ENCODE measurements around the gene ME3.
"Not testable (repeated sequence)": the region's sequence is repeated elsewhere in the genome, so short reads cannot be mapped to it uniquely, and the experiment has no call there.

The ME3 gene

DNA sequence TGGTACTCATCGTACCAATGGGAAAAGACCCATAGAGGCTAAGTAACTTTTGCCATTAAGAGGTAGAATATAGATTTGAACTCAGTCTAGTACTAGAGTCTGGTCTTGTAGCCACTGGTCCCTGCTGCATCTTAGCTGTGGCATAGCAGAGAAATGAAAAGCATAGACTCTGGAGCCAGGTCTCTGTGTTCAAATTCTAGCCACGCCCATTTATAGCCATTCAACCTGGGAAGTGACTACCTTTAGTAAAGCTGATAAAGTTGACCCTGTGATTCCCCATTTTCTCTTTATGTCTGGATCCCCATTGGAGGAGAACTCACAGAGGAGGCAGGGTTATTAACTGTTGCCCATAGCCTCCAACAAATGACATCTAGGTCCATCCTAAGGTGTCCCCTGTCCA lies 113.6 kb downstream of the ME3 start:
- DNase-seq (ENCODE audit: low read depth in 2 of 2), result no peak

DNA sequence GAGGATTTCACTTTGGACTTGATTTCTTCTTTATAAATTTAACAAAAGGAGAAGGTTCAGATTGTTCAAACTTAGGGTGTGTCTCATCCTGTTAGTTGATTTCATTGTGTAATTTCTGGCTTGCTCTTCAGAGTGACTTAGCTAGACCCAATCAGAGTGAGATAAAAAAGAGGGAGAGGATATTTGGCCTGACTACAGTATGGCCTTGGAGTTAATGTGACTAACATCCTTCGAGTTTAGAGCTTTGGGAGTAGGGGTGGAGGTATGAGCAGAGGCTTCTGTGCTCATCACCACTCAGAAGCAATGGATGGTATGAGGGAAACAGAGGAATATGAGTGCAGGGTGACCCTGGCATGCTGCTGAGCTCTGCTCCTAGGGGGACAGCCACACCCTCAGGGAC lies 114.2 kb downstream of the ME3 start:
- no peak for DNase-seq (ENCODE audit: low read depth in 2 of 2)

DNA sequence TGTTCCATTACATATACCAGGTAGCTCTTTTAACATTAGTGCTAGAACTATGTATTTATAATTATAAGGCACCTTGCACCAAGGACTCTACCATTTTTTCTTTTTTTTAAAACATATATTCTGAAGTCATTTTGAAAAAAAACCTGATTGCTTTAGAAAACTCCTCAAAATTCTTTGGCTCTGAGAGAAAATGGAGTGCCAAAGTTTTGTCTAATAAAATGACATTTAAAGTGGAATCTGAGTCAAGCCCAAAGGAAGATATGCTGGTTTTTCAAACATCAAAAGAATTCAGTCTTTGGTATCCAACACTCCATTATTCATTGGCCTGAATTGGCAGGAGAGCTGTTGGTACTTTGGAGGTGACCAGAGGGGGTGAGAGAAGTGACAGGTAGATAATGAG lies 116.5 kb downstream of the ME3 start:
- DNase-seq (ENCODE audit: low read depth in 2 of 2), result no peak

DNA sequence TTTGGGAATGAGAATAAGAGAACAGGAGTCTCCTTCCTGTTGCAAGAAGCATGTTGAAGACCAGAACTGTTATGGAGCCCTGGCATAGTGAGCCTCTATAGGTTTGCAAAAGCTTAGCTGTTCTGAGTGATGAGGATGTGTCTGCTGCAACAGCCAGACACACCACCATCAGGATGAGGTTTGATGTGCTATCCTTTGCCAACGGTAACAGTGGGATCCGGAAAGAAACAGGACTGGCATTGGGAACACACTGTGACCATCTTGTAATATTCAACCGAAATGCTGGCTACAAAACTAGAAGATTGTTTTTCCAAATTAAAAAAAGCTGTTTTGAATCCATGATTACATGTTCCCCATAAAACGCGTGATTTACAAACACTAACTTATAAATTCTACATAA lies 117.0 kb downstream of the ME3 start:
- no peak for DNase-seq (ENCODE audit: low read depth in 2 of 2)

DNA sequence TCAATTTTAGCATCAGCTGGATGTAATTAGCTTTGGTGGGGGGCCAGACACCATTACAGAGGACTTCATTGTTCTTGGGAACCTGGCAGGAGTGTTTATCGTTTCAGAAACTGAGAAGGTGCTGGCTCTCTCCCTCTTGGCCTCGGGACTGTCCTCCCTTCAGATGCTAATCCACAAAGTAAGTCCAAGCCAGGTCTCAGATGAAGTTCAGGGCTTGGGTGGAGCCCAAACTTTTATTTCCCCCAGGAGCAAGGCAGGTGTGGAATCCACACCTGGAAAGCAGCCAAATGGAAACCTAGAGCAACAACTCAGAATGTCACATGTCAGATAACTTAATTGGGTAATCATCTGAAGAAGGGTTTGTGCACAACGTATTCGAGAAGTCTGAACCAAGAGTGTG lies 119.2 kb downstream of the ME3 start:
- no peak for DNase-seq (ENCODE audit: low read depth in 2 of 2)

DNA sequence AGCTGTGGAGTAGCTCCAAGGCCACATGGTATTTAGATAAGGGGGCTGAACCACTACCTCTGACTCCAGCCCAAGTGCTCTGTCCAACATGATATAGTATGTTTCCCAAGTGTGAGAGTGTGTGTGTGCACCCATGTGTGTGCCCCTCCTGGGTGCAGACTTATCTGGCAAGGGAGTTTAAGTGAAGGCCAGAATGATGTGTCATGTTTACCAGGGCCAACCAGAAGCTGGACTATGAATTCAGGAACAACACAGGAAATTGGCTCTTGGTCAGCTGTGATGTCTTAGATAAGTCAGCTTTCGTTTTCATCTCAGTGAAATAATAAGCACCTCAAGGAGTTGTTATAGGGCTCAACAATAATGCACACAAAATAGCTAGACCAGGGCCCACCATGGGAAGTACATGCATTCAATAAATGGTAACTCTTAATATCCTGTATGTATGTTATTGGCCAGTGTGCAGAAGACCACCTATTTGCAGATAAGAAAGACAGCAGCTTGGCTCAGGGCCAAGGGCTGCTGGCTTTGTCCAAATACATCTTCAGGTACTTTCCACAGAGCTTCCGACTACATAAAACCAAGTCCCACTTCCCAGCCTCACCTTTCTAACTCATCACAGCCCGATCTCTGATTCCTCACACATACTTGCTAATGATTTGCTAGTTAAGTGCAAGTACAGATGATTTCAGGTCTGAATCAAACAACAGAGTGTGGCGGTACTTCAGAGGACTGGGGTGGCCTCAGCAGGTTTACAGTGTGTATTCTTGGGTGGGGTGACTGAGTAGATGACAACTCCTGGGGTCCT lies 120.9 kb downstream of the ME3 start:
- DNase-seq (ENCODE audit: low read depth in 2 of 2), result no peak

DNA sequence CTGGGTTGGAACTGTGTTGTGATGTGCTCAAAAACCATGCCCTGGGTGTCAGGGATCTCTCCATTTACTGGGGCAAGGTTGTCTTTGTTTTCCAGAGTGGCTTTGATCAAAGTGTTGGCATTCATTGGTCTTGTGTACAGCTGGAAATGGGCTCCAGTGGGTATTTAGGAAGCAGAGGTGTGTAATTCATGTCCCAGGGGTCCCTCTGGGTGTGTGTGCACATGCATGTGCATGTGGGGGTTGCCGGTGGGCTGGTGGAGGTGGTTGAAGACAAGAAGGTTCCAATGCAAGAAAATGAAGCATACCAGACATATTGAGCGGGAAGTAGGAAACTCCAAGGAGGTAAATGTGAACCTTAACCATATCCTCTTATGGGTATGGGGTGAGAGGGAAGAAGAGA lies 121.7 kb downstream of the ME3 start:
- no peak for DNase-seq (ENCODE audit: low read depth in 2 of 2)

DNA sequence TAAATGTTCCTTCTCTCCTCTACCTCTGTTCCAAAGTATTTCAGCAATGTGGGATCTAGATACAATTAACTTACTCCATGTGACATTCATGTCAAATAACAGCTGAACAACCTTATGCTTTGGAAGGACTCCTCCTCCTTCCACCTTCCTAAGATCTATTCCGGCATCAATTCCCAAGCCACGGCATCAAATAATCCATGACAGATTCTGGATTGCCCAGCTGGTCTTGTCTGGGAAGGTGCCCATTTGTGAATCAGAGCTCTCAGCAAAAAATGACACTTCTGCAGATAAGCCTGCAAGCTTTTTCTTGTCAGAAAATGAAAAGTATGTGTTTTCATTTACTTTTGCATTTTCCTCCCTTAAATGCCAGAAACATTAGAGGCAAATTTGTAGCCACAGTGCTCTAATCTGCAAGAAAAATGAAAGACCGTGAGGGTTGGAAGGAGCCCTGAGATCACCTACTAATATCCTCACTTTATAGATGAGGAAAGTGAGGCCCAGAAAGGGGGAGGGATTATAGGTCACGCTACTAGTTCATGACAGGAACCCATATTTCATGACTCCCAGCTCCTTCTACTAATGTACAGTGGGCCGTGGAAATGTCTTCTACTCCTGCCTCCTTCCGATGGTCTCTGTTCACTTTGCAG lies 124.0 kb downstream of the ME3 start:
- DNase-seq (ENCODE audit: low read depth in 2 of 2), result no peak

DNA sequence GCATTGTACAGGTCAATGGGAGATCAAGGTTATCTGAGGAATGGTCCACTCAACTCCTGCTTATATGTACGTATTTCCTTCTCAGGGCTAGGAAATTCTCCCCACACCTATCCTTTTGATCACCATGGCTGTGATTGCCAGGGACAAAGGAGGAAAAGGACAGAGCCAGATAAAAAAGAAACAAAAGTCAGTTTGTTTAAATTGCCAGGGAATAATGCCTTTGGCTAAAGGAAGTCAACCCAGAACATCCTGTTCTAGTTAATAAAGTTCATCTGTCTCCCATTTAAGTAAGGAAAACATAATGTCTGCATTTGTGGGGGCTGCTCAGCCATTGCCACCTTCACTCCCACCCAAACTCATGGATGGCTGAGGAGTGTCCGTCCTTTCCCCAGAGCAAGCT lies 124.7 kb downstream of the ME3 start:
- DNase-seq (ENCODE audit: low read depth in 2 of 2), result no peak

DNA sequence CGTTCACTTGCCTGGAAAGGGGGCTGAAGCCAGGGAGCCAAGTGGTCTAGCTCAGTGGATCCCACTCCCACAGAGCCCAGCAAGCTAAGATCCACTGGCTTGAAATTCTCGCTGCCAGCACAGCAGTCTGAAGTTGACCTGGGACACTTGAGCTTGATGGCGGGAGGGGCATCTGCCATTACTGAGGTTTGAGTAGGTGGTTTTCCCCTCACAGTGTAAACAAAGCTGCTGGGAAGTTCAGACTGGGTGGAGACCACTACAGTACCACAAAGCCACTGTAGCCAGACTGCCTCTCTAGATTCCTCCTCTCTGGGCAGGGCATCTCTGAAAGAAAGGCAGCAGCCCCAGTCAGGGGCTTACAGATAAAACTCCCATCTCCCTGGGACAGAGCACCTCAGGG lies 131.1 kb downstream of the ME3 start:
- not testable (repeated sequence) for DNase-seq (ENCODE audit: low read depth in 2 of 2)

DNA sequence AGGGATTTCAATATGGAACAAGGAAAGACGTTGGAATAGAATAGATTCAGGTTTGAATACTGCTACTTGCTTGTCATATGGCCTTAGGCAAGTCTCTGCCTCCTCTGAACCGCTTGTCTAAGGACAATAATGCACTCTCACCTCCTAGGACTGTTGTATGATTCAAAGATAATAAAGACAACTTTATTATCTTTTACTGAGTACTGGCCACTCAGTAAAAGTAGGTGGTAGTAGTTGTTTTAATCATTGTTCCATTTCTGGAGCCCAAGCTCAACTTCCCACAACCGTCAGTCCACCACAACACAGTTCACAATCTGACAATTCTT lies 134.2 kb downstream of the ME3 start:
- no peak for DNase-seq (ENCODE audit: low read depth in 2 of 2)

DNA sequence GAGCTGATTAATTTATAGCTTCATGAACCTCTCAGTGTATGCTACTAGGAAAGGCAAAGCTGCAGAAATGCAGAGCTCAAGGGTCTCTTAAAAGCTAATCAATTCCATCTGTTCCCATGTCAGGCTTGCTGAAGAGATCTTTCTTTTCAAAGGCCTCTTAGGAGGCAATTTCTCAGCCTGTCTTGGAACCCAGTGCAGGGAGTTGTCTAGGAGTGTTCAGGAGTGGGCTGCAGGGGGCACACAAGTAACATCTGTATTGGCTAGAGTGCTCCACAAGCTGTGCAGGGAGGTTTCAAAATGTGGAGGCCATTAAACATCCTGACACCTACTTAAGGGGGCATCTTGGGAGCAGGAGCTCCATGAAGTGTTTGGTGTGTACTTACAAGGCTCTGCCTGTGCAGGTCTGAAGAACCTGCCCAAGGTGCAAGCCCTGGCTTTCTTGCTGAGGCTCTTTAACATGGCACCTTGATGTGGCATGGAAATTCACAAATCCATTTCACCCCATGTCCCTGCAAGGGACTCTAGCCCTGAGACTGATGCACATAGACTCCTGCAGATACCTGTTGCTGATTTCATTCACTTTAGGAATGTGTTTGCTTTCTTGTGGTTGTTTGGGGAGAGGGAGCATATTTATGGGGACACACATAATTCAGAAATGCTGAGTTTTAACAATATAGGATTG lies 134.7 kb downstream of the ME3 start:
- no peak for DNase-seq (ENCODE audit: low read depth in 2 of 2)

DNA sequence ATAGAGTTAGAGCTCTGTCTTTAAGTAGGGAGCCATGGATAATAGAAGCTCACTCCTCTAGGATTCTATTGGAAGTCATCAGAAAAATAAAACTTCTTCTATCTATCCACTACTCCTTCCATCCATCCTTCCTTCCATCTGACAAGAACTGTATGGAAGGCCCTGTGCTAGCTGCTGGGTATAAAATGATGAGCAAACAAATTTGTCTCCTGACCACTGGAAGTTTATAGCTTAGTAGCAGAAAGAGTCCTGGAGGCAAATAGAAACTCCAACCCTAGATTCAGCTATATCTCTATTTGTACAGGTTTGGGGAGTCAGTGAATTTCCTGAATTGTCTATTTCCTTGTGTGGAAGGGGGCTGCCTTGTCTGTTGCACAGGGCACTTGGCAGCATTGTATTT lies 136.6 kb downstream of the ME3 start:
- no peak for DNase-seq (ENCODE audit: low read depth in 2 of 2)

DNA sequence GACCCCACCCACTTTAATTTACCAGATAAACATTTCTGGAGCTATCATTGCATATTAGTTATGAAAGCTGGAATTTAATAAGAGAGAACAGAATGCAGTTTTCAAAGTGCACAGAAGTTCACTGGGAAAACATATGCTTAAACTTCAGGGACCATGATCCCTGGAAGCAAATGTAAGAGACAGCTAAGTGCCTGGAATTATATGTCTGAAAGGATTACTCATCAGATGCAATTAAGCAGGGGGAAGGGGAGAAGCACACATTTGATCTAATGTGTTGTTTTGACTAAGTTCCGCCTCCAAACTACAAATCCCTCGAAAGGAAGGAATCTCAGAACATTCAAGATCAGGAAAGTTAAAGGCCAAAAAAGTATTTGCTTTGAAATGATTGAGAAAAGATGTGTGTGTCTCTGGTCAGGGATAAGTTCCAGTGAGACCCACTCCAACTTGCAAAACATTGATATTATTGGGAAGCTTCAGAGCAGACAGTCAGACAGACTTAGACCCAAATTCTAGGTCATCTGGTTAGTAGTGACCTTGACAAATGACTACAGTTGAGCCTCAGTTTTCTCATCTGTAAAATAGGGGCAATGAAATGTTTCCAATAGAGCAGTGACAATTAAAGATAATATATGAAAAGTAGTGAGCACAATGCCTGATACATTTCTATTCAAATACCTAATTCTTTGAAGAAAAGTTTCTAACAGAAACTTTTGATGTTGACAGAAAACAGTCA lies 147.6 kb downstream of the ME3 start:
- no peak for DNase-seq (ENCODE audit: low read depth in 2 of 2)

DNA sequence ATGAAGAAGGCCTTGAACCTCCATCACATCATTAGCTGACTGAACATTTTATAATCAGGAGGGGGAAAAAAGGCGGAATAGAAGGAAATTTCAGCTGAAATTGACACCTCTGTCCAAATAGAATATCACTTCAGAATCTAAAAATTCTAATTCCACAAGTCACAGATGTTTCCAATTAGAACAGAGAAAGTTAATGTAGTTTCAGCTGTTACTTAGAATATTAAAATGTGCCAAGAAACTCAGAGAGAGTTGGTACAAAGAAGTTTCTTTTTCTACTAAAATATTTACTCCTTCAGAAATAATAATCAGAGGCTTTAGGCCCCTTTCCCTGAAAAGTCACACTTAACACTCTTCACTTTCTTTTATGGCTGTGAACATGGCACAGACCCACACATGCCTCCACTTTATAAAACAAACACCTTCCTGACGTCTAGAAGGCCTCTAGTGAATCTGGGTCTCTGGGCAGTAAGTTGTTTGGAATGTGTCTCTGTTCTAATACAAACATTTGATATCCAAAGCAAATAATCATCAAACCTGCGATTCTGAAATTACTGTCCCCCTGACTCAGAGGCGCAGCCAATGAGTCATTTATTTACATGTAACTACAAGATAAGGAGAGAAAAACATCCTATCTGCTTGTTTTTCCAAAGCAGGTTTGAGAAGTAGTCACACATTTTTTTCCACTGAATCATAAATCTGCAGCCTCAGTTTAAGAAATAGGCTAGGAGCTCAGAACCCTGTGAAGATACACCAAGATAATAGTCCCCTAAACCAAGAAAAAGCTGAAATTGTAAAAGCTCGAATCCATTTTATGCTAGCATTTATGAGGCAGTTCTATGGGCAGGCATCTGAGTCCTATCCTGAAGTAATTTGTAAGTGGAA lies 148.4 kb downstream of the ME3 start:
- no peak for DNase-seq (ENCODE audit: low read depth in 2 of 2)

DNA sequence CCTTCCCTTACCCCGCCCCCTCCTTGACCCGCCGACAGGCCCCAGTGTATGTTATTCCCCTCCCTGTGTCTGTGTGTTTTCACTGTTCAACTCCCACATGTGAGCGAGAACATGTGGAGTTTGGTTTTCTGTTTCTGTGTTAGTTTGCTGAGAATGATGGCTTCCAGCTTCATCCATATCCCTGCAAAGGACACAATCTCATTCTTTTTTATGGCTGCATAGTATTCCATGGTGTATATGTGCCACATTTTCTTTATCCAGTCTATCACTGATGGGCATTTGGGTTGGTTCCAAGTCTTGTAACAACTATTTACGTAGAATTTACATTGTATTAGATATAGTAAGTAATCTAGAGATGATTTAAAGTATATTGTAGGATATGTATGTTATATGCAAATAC lies 149.9 kb downstream of the ME3 start:
- not testable (repeated sequence) for DNase-seq (ENCODE audit: low read depth in 2 of 2)

DNA sequence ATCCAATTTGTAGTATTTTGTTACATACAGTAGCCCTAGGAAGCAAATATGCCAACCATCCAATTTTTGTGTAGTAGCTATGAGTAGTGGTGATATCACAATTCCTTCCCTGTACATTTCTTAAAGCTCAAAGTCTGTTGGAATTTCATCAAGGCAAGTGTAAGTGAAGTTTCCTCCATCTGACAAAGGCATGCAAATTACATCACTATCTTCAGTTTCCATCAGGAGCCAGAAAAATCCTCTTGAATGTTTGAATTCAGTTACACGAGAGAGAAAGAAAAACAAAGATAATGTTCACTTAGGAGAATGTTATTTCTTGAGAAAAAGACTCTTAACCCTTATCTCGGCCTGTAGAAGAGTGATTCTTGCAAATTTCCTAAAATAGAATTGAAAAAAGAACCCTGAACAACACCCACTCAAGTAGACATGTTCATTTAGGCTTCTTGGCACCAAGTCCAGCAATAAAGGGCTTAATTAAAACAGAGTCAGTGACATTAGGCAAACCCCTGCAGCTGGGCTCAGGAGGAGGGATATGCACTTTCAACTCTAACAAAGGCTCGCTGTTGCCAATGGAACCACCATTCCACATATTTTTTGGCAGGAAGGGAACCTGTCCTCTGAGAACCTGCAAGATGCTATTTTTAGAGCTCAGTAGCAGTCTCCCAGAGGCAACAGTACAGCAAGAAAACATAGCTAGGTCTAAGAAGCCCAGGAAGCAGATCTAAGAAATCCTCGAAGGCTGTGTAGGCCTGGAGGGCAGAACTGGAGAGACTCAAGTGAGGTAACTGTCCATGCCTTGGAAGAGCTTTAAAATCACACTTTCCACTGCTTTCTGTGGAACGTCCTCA lies 153.1 kb downstream of the ME3 start:
- DNase-seq (ENCODE audit: low read depth in 2 of 2), result no peak

DNA sequence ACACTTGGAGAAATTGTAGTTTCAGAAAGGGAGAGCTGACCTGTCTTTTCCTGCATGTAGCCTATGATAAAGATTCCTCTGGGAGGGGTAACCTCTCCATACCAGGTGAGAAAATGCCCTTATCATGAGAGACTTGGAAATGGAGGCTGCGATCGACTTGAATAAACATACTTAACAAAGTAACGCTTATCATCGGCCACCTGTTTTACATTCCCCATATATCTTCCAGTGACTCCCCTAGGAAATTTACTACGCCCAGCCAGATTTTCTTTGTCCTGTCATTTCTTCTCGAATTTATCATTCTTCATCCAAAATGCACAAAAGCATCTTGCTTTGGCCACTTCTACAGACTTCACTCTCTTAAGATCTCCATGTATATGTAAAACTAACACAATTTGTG lies 154.2 kb downstream of the ME3 start:
- DNase-seq (ENCODE audit: low read depth in 2 of 2), result no peak

DNA sequence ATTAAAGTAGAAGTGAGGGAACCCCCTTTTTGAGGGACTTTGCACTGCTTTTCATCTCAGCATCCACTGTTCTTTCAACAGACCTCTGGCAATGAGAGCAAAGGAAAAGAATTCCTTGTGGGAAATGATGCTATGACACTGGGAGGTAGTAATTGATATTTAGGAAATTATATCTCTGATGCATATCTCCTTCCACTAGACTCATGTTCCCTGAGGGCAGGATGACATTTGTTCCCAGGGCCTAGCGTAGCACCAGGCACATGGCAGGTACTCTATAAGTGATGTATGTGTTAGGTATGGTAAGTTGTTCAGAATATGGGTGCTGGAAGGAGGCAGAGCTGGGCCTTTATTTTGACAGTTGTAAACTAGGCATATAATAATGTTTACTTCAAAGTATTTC lies 154.9 kb downstream of the ME3 start:
- no peak for DNase-seq (ENCODE audit: low read depth in 2 of 2)

DNA sequence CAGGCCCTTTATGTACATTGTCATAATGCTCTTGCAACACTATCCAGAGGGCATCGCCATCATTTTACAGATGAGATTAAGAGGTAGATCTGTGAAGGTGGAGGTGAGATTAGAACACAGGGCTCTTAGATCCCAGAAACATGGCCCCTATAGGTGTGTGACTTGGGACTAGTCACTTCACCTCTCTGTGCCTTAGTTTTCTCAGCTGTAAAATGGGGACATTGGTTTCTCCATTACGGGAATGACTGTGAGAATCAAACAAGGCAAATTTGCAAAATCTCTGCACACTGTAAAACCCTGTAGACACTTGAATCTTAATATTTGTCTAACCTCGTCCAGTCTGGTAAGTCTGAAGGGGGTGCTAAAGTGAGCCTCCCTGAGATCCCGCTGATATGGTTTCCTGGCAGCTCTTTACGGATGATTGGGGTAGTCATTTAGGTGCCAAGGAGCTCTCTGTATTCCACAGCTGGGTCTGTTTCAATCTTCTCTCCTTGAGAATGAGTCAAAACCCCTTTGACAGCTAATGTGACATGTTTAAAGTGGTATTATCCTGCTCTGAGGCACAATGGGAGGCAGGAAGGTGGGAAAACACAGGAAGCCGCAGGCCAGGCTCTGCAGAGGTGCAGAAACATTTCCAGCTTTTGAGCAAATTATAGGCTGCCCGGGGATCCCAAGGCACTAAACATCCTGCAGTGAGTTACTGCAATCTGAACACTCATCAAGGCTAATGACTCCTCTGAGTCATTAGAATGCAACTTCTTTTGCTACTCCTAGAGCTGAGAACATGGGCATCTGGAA lies 156.9 kb downstream of the ME3 start:
- DNase-seq (ENCODE audit: low read depth in 2 of 2), result no peak
